Progenitor cell of endocrine pancreas (in vitro differentiated cells): ENCODE measurements around the gene SEMA4A. TPM values are rescaled to one million over a fixed set of nuclear protein-coding genes. Genes with fewer than 3 reads are reported as not detected.

Experiments
- DNase-seq: peaks from one replicate; pipeline ENCODE4 v3.0.0; 2021; ENCODE audit warnings: low spot score; ENCODE audit not compliant: unreplicated experiment
- H3K27ac Mint-ChIP-seq: 2 replicates; pipeline ENCODE4 v1.8.0; 2021; ENCODE audit warnings: mild to moderate bottlenecking, moderate library complexity, mixed read lengths
- H3K27me3 Mint-ChIP-seq: 2 replicates; pipeline ENCODE4 v1.8.0; 2021; ENCODE audit warnings: mixed read lengths
- H3K36me3 Mint-ChIP-seq: 2 replicates; pipeline ENCODE4 v1.8.0; 2022; ENCODE audit warnings: mixed read lengths; ENCODE audit not compliant: insufficient read depth
- H3K4me1 Mint-ChIP-seq: 2 replicates; pipeline ENCODE4 v1.8.0; 2021; ENCODE audit warnings: low read depth, mixed read lengths
- H3K4me3 Mint-ChIP-seq: 2 replicates; pipeline ENCODE4 v1.8.0; 2021; ENCODE audit warnings: low read depth, mild to moderate bottlenecking, moderate library complexity, mixed read lengths
- H3K9me3 Mint-ChIP-seq: 2 replicates; pipeline ENCODE4 v1.8.0; 2021; ENCODE audit warnings: low read depth, mixed read lengths
- CTCF ChIP-seq: fragments of 200-600 bp; sonication (generic); IDR thresholded peaks from one replicate; pipeline ENCODE4 v1.5.0; 2021; ENCODE audit warnings: antibody characterized with exemption, mild to moderate bottlenecking; ENCODE audit not compliant: unreplicated experiment
- total RNA-seq: library from RNA; stranded (reverse); gene quantifications from 2 replicates; pipeline ENCODE4 v1.2.1, GENCODE V29; 2021

SEMA4A gene
- total RNA-seq, 1 donor from 2014 or later = 2.1 TPM

GRCh38 chr1:156148216-156148615, 5.2 kb upstream of the SEMA4A start:
- H3K36me3 Mint-ChIP-seq = no peaks in the 10 kb centered on the region
- no peak overlapping the region for H3K27ac Mint-ChIP-seq
- H3K9me3 Mint-ChIP-seq = no peaks in the 10 kb centered on the region
- no peak overlapping the region for H3K4me3 Mint-ChIP-seq
- no peak for DNase-seq
- H3K4me1 Mint-ChIP-seq = peaks cover 12% of the 10 kb centered on the region
- peaks cover 27% of the 10 kb centered on the region for H3K27me3 Mint-ChIP-seq
- no peak for TF ChIP-seq CTCF

- peaks cover 13% of the 10 kb centered on the region for H3K4me1 Mint-ChIP-seq
- TF ChIP-seq CTCF = no peak
- no peak overlapping the region for H3K4me3 Mint-ChIP-seq
- H3K27ac Mint-ChIP-seq = no peak overlapping the region
- H3K9me3 Mint-ChIP-seq = no peaks in the 10 kb centered on the region
- no peaks in the 10 kb centered on the region for H3K36me3 Mint-ChIP-seq
- peaks cover 34% of the 10 kb centered on the region for H3K27me3 Mint-ChIP-seq
- no peak for DNase-seq
Measured at GRCh38 chr1:156149374-156150332, 3.7 kb upstream of the SEMA4A start.

- no peaks in the 10 kb centered on the region for H3K9me3 Mint-ChIP-seq
- H3K27ac Mint-ChIP-seq = no peak overlapping the region
Measured at GRCh38 chr1:156150333-156151011, 2.9 kb upstream of the SEMA4A start.

GRCh38 chr1:156151093-156151688, 2.2 kb upstream of the SEMA4A start:
- no peak for DNase-seq
- H3K9me3 Mint-ChIP-seq = no peaks in the 10 kb centered on the region
- TF ChIP-seq CTCF = no peak
- H3K36me3 Mint-ChIP-seq = no peaks in the 10 kb centered on the region
- H3K27ac Mint-ChIP-seq = no peak overlapping the region
- H3K4me1 Mint-ChIP-seq = peaks cover 10% of the 10 kb centered on the region
- peaks cover 47% of the 10 kb centered on the region for H3K27me3 Mint-ChIP-seq
- H3K4me3 Mint-ChIP-seq = no peak overlapping the region

More at GRCh38 chr1:156150333-156151011, 2.9 kb upstream of the SEMA4A start:
- no peak for TF ChIP-seq CTCF
- Mint-ChIP-seq H3K4me1 (peaks cover 13% of the 10 kb centered on the region), H3K36me3 (no peaks in the 10 kb centered on the region), H3K4me3 (no peak overlapping the region), H3K27me3 (peaks cover 40% of the 10 kb centered on the region)
- DNase-seq = no peak

- Mint-ChIP-seq H3K27ac (no peak overlapping the region), H3K27me3 (peaks cover 56% of the 10 kb centered on the region), H3K9me3 (no peaks in the 10 kb centered on the region), H3K4me3 (no peak overlapping the region), H3K4me1 (peaks cover 3% of the 10 kb centered on the region), H3K36me3 (no peaks in the 10 kb centered on the region)
- no peak for TF ChIP-seq CTCF
- no peak for DNase-seq
Measured at GRCh38 chr1:156152628-156153027, 757 bp upstream of the SEMA4A start.
